H1 (cell line): ENCODE results near the gene USP24. TPM values are rescaled to one million over a fixed set of nuclear protein-coding genes. Genes with fewer than 3 reads are reported as not detected.
A peak's percentile ranks its signal among the peaks of the same experiment; 100 is the strongest.

ENCODE experiments used
- CTCF ChIA-PET: fragments of 300-600 bp; sonication (Branson Sonifier 250); formaldehyde crosslinking; loops from one replicate; lab custom pipeline; 2021; ENCODE audit not compliant: partially characterized antibody; lab: Charles Lee
- POLR2A ChIA-PET: fragments of 300-600 bp; sonication (Branson Sonifier 250); formaldehyde crosslinking; loops from one replicate; lab custom pipeline; 2021; ENCODE audit warnings: inconsistent platforms; ENCODE audit not compliant: partially characterized antibody; lab: Charles Lee
- DNase-seq, 2 experiments: peaks; one replicate each; pipeline versions ENCODE4 v3.0.0 to v3.0.0-alpha.2; 2010 to 2022; ENCODE audit warnings: low spot score in 2 of 2, low read depth in 1 of 2, mixed read lengths in 1 of 2
- FAIRE-seq: peaks from 2 replicates; lab custom pipeline; 2011; peaks lifted over from hg19 to GRCh38; lab: Jason Lieb, UNC
- H2AFZ ChIP-seq: 2 replicates; pipeline ENCODE4 v1.8.1; 2012; ENCODE audit warnings: low read length, inconsistent platforms
- H2AK5ac ChIP-seq: 2 replicates; pipeline ENCODE4 v1.6.1; 2013; ENCODE audit warnings: low read depth, low read length
- H2BK120ac ChIP-seq: replicated peaks from 2 replicates; pipeline ENCODE3; 2013; ENCODE audit warnings: low read depth, low read length, inconsistent platforms
- H2BK12ac ChIP-seq: 2 replicates; pipeline ENCODE4 v1.6.1; 2013; ENCODE audit warnings: low read depth, low read length
- H2BK15ac ChIP-seq: 2 replicates; pipeline ENCODE4 v1.6.1; 2013; ENCODE audit warnings: low read length
- H2BK20ac ChIP-seq: 2 replicates; pipeline ENCODE4 v1.6.1; 2013; ENCODE audit warnings: low read length
- H2BK5ac ChIP-seq: 2 replicates; pipeline ENCODE4 v1.6.1; 2013; ENCODE audit warnings: low read depth, low read length
- H3K14ac ChIP-seq: 2 replicates; pipeline ENCODE4 v1.6.1; 2013; ENCODE audit warnings: inconsistent platforms; ENCODE audit not compliant: insufficient read length
- H3K18ac ChIP-seq: 2 replicates; pipeline ENCODE4 v1.6.1; 2013; ENCODE audit warnings: low read length; ENCODE audit errors: extremely low read depth
- H3K23ac ChIP-seq: 2 replicates; pipeline ENCODE4 v1.6.1; 2013; ENCODE audit warnings: inconsistent platforms; ENCODE audit not compliant: insufficient read length
- H3K23me2 ChIP-seq: 2 replicates; pipeline ENCODE4 v1.6.1; 2013; ENCODE audit warnings: low read depth, low read length
- H3K27ac ChIP-seq: 2 replicates; pipeline ENCODE4 v1.6.1; 2011; ENCODE audit warnings: low read depth, low read length, inconsistent platforms
- H3K27me3 ChIP-seq, 4 experiments: replicated peaks in 1 of 4; 1 replicate in 1 of 4; 2 replicates in 3 of 4; pipeline versions ENCODE4 v1.6.1 to v1.8.1; 2011 to 2013; ENCODE audit warnings: low read length in 3 of 4, mild to moderate bottlenecking in 3 of 4, inconsistent platforms in 2 of 4, mixed read lengths in 2 of 4, moderate library complexity in 1 of 4; ENCODE audit not compliant: control insufficient read depth in 3 of 4, insufficient read depth in 3 of 4; ENCODE audit errors: extremely low read depth in 1 of 4
- H3K36me3 ChIP-seq, 4 experiments: 2 replicates each; pipeline versions ENCODE4 v1.6.1 to v1.8.1; 2011 to 2013; ENCODE audit warnings: mild to moderate bottlenecking in 4 of 4, low read length in 3 of 4, moderate library complexity in 2 of 4, control low read depth in 1 of 4, inconsistent platforms in 1 of 4; ENCODE audit not compliant: insufficient read depth in 4 of 4, control insufficient read depth in 2 of 4
- H3K4ac ChIP-seq: replicated peaks from 2 replicates; pipeline ENCODE3; 2013; ENCODE audit warnings: low read length, low read depth, mixed read lengths, inconsistent platforms; ENCODE audit not compliant: insufficient read length
- H3K4me1 ChIP-seq, 4 experiments: replicated peaks in 1 of 4; 1 replicate in 1 of 4; 2 replicates in 3 of 4; pipeline versions ENCODE4 v1.6.1 to v1.8.1; 2011 to 2013; ENCODE audit warnings: low read length in 3 of 4, inconsistent platforms in 2 of 4, mixed read lengths in 1 of 4; ENCODE audit not compliant: insufficient read depth in 4 of 4, control insufficient read depth in 3 of 4
- H3K4me2 ChIP-seq, 2 experiments: 2 replicates each; pipeline versions ENCODE4 v1.6.1 to v1.8.1; 2011 to 2013; ENCODE audit warnings: low read depth in 2 of 2, low read length in 2 of 2, control low read depth in 1 of 2, inconsistent platforms in 1 of 2, mild to moderate bottlenecking in 1 of 2; ENCODE audit not compliant: insufficient read depth in 1 of 2
- H3K4me3 ChIP-seq, 4 experiments: fragments of 200-600, 300-600 bp in 1 of 4; sonication (generic), shearing (Covaris generic), sonication (Bioruptor Twin) in 1 of 4; 2 replicates each; pipeline versions ENCODE4 v1.5.1 to v1.8.1; 2011 to 2016; ENCODE audit warnings: low read length in 4 of 4, low read depth in 3 of 4, control low read depth in 2 of 4, inconsistent platforms in 2 of 4, mild to moderate bottlenecking in 2 of 4, mixed read lengths in 1 of 4, moderate library complexity in 1 of 4; ENCODE audit not compliant: insufficient read depth in 2 of 4; ENCODE audit errors: extremely low read depth in 1 of 4
- H3K56ac ChIP-seq: replicated peaks from 2 replicates; pipeline ENCODE3; 2013; ENCODE audit warnings: low read depth, mild to moderate bottlenecking, mixed read lengths, low read length, inconsistent platforms; ENCODE audit not compliant: insufficient read length
- H3K79me1 ChIP-seq: 2 replicates; pipeline ENCODE4 v1.6.1; 2013; ENCODE audit warnings: low read depth, low read length, control low read depth
- H3K79me2 ChIP-seq, 2 experiments: 2 replicates each; pipeline versions ENCODE4 v1.6.1 to v1.8.1; 2012 to 2013; ENCODE audit warnings: low read length in 2 of 2, mild to moderate bottlenecking in 2 of 2, inconsistent platforms in 1 of 2; ENCODE audit not compliant: insufficient read depth in 2 of 2, control insufficient read depth in 1 of 2
- H3K9ac ChIP-seq, 4 experiments: replicated peaks in 1 of 4; 1 replicate in 1 of 4; 2 replicates in 3 of 4; pipeline versions ENCODE4 v1.6.1 to v1.8.1; 2011 to 2013; ENCODE audit warnings: low read depth in 3 of 4, low read length in 3 of 4, control low read depth in 2 of 4, mild to moderate bottlenecking in 2 of 4, moderate library complexity in 2 of 4, inconsistent platforms in 1 of 4; ENCODE audit errors: extremely low read depth in 1 of 4
- H3K9me3 ChIP-seq, 2 experiments: 2 replicates each; pipeline versions ENCODE4 v1.6.1 to v1.8.1; 2012 to 2013; ENCODE audit warnings: mild to moderate bottlenecking in 2 of 2, moderate library complexity in 2 of 2, control low read depth in 1 of 2, inconsistent platforms in 1 of 2, low read depth in 1 of 2, low read length in 1 of 2, mixed read lengths in 1 of 2; ENCODE audit not compliant: insufficient read depth in 2 of 2
- H4K20me1 ChIP-seq, 2 experiments: replicated peaks in 1 of 2; 2 replicates each; pipeline versions ENCODE3 to v1.8.1; 2011 to 2013; ENCODE audit warnings: inconsistent platforms in 2 of 2, low read length in 2 of 2, mild to moderate bottlenecking in 1 of 2; ENCODE audit not compliant: insufficient read depth in 2 of 2, control insufficient read depth in 1 of 2
- H4K5ac ChIP-seq: 2 replicates; pipeline ENCODE4 v1.6.1; 2013; ENCODE audit warnings: low read length, low read depth, mixed read lengths, inconsistent platforms; ENCODE audit not compliant: insufficient read length
- H4K8ac ChIP-seq: 2 replicates; pipeline ENCODE4 v1.8.0; 2013; ENCODE audit warnings: mild to moderate bottlenecking, moderate library complexity, low read length, inconsistent platforms; ENCODE audit not compliant: insufficient read depth; ENCODE audit errors: extremely low read depth
- H4K91ac ChIP-seq: replicated peaks from 2 replicates; pipeline ENCODE3; 2013; ENCODE audit warnings: low read length, mixed read lengths, inconsistent platforms; ENCODE audit not compliant: insufficient read length
- EZH2 ChIP-seq: fragments of 200-600 bp; sonication (generic); IDR thresholded peaks from 2 replicates; pipeline ENCODE4 v1.7.1; 2012; ENCODE audit warnings: low read depth, mild to moderate bottlenecking, moderate library complexity, low read length, inconsistent platforms; ENCODE audit not compliant: severe bottlenecking
- SP4 ChIP-seq: IDR thresholded peaks from 2 replicates; pipeline ENCODE4 v1.6.1; 2012; ENCODE audit warnings: low read length, inconsistent platforms
- SUZ12 ChIP-seq: fragments of 200-600 bp; sonication (generic); IDR thresholded peaks from 2 replicates; pipeline ENCODE4 v1.6.1; 2012; ENCODE audit warnings: mild to moderate bottlenecking, inconsistent platforms, low read length, moderate library complexity, mixed read lengths
- WGBS, 2 experiments: shearing (Covaris generic) in 1 of 2; methylation state at CpG; one replicate each; pipeline versions ENCODE4 v1.1.6 to v1.1.7; 2013 to 2015; ENCODE audit warnings: low lambda C conversion rate in 2 of 2, mixed read lengths in 2 of 2, inconsistent platforms in 1 of 2, low coverage in 1 of 2, missing lambda C conversion rate in 1 of 2; ENCODE audit not compliant: insufficient replicate concordance in 2 of 2, insufficient coverage in 1 of 2, insufficient read length in 1 of 2; ENCODE audit errors: extremely low coverage in 1 of 2, missing lambda C conversion rate in 1 of 2; 5-methylcytosine and 5-hydroxymethylcytosine counted together
- polyA plus RNA-seq, 7 experiments: library from polyadenylated mRNA; depleted of rRNA in 3 of 7; stranded (reverse) in 5 of 7; unstranded in 2 of 7; fragments of >200 nt in 5 of 7; fragments of 200-250 nt in 2 of 7; gene quantifications; 1 replicate in 5 of 7; 2 replicates in 1 of 7; 4 replicates in 1 of 7; pipeline versions ENCODE4 v1.2.1 to v1.2.3, GENCODE V29; 2011 to 2013; ENCODE audit warnings: missing spikeins in 2 of 7, mixed read lengths in 2 of 7
- total RNA-seq: library from RNA; stranded (reverse); fragmentation: NEBNext Ultra II Directional; extraction: Animal tissue kit (Norgen Biotek cat#: 25700); gene quantifications from 2 replicates; pipeline ENCODE4 v1.2.1, GENCODE V29; 2021

USP24 gene
- total and polyA plus RNA-seq, 2 of the 8 experiments (the other 6 are each of a cell fraction or from before 2014, with no cell fraction given): 11.1 to 34.6 TPM

- Histone ChIP-seq H3K79me2 (peaks cover 4 to 29% of the 10 kb centered on the region in 2 experiments; a peak in 2 of 4 replicates), H3K36me3 (no peaks in the 10 kb centered on the region; a peak in 1 of 8 replicates), H2BK20ac (no peak overlapping the region), H3K4me2 (peak overlapping the region; percentile 81 to 90), H3K27me3 (peaks cover 0 to 3% (median 1%) of the 10 kb centered on the region in 4 experiments; a peak in 2 of 7 replicates), H2AFZ (peak overlapping the region; percentile 47), H3K9me3 (no peaks in the 10 kb centered on the region), H3K79me1 (no peaks in the 10 kb centered on the region), H4K91ac (peak overlapping the region; percentile 94), H3K56ac (peak overlapping the region; percentile 89), H3K23me2 (peaks cover 16% of the 10 kb centered on the region), H3K18ac (0 out of 2 replicates have a peak overlapping the region, but pooled peaks have one; percentile 28)
- DNase-seq: no peak
- TF ChIP-seq SP4 (no peak), EZH2 (peak; percentile 29), SUZ12 (0 out of 2 replicates have a peak, but pooled peaks have one; percentile 14)
- TF ChIP-seq, all 59 proteins: peak for 2
- Histone ChIP-seq H3K14ac (no peak overlapping the region), H2BK120ac (peak overlapping the region; percentile 26), H2AK5ac (no peak overlapping the region; the same call in 1 of the 2 replicates), H4K8ac (no peak overlapping the region), H3K9ac (peak overlapping the region in 3 of 4 experiments; percentile 89 to 98 (median 94); a peak in 6 of 7 replicates), H3K4ac (no peak overlapping the region), H3K4me1 (peaks cover 0 to 18% (median 10%) of the 10 kb centered on the region in 4 experiments; a peak in 6 of 7 replicates), H2BK15ac (no peak overlapping the region), H3K4me3 (peak overlapping the region; percentile 60 to 92 (median 78)), H2BK5ac (peak overlapping the region; percentile 96), H4K20me1 (peaks cover 6 to 9% of the 10 kb centered on the region in 2 experiments), H3K23ac (no peak overlapping the region), H2BK12ac (0 out of 2 replicates have a peak overlapping the region, but pooled peaks have one; percentile 62), H4K5ac (no peak overlapping the region), H3K27ac (no peak overlapping the region)
- ChIA-PET CTCF (interaction anchor here (0.6 kb wide), 1 partner anchor 36 kb away, joined by 3 read pairs; no protein-coding TSS in a partner anchor), POLR2A (interaction anchor here (1.2 to 4.6 kb wide), 5 partner anchors 8 to 59 kb away, joined by 4 to 24 read pairs (median 4); no protein-coding TSS in a partner anchor)
- FAIRE-seq: no peak
- 30% methylated on average over 9 of the region's 9 CpGs; no CpG with 5 or more reads in 1 of the 2 experiments for WGBS, 2 experiments
These were observed 932 bp upstream of the USP24 start for GRCh38 chr1:55216096-55216495.
